GM23248 (cell line): ENCODE data around the gene AKR1D1. TPM values are rescaled to one million over a fixed set of nuclear protein-coding genes. Genes with fewer than 3 reads are reported as not detected.

Experiments
- DNase-seq: peaks from one replicate; pipeline ENCODE4 v3.0.0-alpha.2; 2015
- H2AFZ ChIP-seq: fragments of 200-600 bp; sonication (generic); 2 replicates; pipeline ENCODE4 v1.6.1; 2016; ENCODE audit warnings: antibody characterized with exemption
- H3F3A ChIP-seq: fragments of 200-600 bp; sonication (generic); 2 replicates; pipeline ENCODE4 v1.6.1; 2016; ENCODE audit warnings: mild to moderate bottlenecking, antibody characterized with exemption, mixed run types; ENCODE audit not compliant: insufficient read depth
- H3K27ac ChIP-seq: fragments of 200-600 bp; sonication (generic); 2 replicates; pipeline ENCODE4 v1.5.1; 2016; ENCODE audit warnings: mild to moderate bottlenecking
- H3K27me3 ChIP-seq: fragments of 200-600 bp; sonication (generic); replicated peaks from 2 replicates; pipeline ENCODE4 v1.6.1; 2016; ENCODE audit warnings: mild to moderate bottlenecking; ENCODE audit not compliant: insufficient read depth
- H3K36me3 ChIP-seq: fragments of 200-600 bp; sonication (generic); 2 replicates; pipeline ENCODE4 v1.6.1; 2016; ENCODE audit warnings: low read depth, mild to moderate bottlenecking
- H3K4me1 ChIP-seq: fragments of 200-600 bp; sonication (generic); 2 replicates; pipeline ENCODE4 v1.6.1; 2016; ENCODE audit warnings: mild to moderate bottlenecking; ENCODE audit not compliant: insufficient read depth
- H3K4me2 ChIP-seq: fragments of 200-600 bp; sonication (generic); one replicate; pipeline ENCODE4 v1.6.1; 2016; ENCODE audit warnings: mild to moderate bottlenecking; ENCODE audit not compliant: unreplicated experiment
- H3K4me3 ChIP-seq: fragments of 200-600 bp; sonication (generic); 2 replicates; pipeline ENCODE4 v1.5.1; 2016; ENCODE audit warnings: mild to moderate bottlenecking
- H3K79me2 ChIP-seq: fragments of 200-600 bp; sonication (generic); 2 replicates; pipeline ENCODE4 v1.6.1; 2016; ENCODE audit warnings: mild to moderate bottlenecking; ENCODE audit not compliant: insufficient read depth
- H3K9ac ChIP-seq: fragments of 200-600 bp; sonication (generic); 2 replicates; pipeline ENCODE4 v1.6.1; 2016; ENCODE audit warnings: mild to moderate bottlenecking
- H3K9me2 ChIP-seq: fragments of 200-600 bp; sonication (generic); 2 replicates; pipeline ENCODE4 v1.6.1; 2016; ENCODE audit warnings: mixed run types, mild to moderate bottlenecking, moderate library complexity; ENCODE audit not compliant: insufficient read depth
- H3K9me3 ChIP-seq: fragments of 200-600 bp; sonication (generic); one replicate; pipeline ENCODE4 v1.6.1; 2017; ENCODE audit warnings: low read depth
- H4K20me1 ChIP-seq: fragments of 200-600 bp; sonication (generic); 2 replicates; pipeline ENCODE4 v1.6.0; 2016; ENCODE audit not compliant: insufficient read depth
- EZH2 ChIP-seq: fragments of 200-600 bp; sonication (generic); IDR thresholded peaks from 2 replicates; pipeline ENCODE4 v1.6.1; 2018; ENCODE audit warnings: antibody characterized with exemption, mild to moderate bottlenecking; ENCODE audit not compliant: insufficient read depth, poor library complexity, severe bottlenecking
- EZH2phosphoT487 ChIP-seq: fragments of 200-600 bp; sonication (generic); IDR thresholded peaks from 2 replicates; pipeline ENCODE4 v1.6.1; 2018; ENCODE audit warnings: antibody characterized with exemption, moderate library complexity, mild to moderate bottlenecking, low read depth; ENCODE audit not compliant: insufficient read depth
- WGBS, 2 experiments: methylation state at CpG; one replicate each; pipeline ENCODE4 v1.1.6; 2015 to 2017; ENCODE audit warnings: low lambda C conversion rate in 2 of 2, low coverage in 1 of 2; ENCODE audit errors: missing lambda C conversion rate in 2 of 2; 5-methylcytosine and 5-hydroxymethylcytosine counted together
- in situ Hi-C: fragments of 300-500 bp; cut with MboI; formaldehyde crosslinking; loops from 2 replicates; pipeline ENCODE4 v1.15.0; 2020
- polyA plus RNA-seq: library from polyadenylated mRNA; unstranded; fragments of >200 nt; fragmentation: Nextera tagmentation; extraction: Ambion mirVana; gene quantifications from 2 replicates; pipeline ENCODE4 v1.2.1, GENCODE V29; 2016
- total RNA-seq: library from RNA; depleted of rRNA; stranded (reverse); fragments of >200 nt; shearing (Covaris generic); gene quantifications from 2 replicates; pipeline ENCODE4 v1.2.3, GENCODE V29; 2014

AKR1D1 gene
- total and polyA plus RNA-seq, 2 experiments from 2014 or later = not detected

- Histone ChIP-seq H3K27me3 (no peaks in the 10 kb centered on the region), H3K4me1 (no peaks in the 10 kb centered on the region), H3K9me2 (no peaks in the 10 kb centered on the region), H3F3A (no peaks in the 10 kb centered on the region), H2AFZ (no peak overlapping the region), H3K4me3 (no peak overlapping the region), H3K36me3 (no peaks in the 10 kb centered on the region), H4K20me1 (no peaks in the 10 kb centered on the region), H3K27ac (no peak overlapping the region), H3K9ac (no peak overlapping the region), H3K9me3 (no peaks in the 10 kb centered on the region), H3K4me2 (no peak overlapping the region), H3K79me2 (no peaks in the 10 kb centered on the region)
- in situ Hi-C loops = no loop called here
- no peak for DNase-seq
- 38 to 39% methylated on average over 6 of the region's 6 CpGs for WGBS, 2 experiments
- TF ChIP-seq EZH2phosphoT487 (no peak), EZH2 (no peak)
Observed at GRCh38 chr7:138092486-138093028, 16.3 kb downstream of the AKR1D1 start.

- no peaks in the 10 kb centered on the region for H3K4me1 ChIP-seq
- DNase-seq = no peak
- 21 to 23% methylated on average over 8 of the region's 8 CpGs for WGBS, 2 experiments
- H3K4me2 ChIP-seq = no peak overlapping the region
- no peaks in the 10 kb centered on the region for H3F3A ChIP-seq
- H3K27me3 ChIP-seq = no peaks in the 10 kb centered on the region
- no peak for TF ChIP-seq EZH2phosphoT487
- H2AFZ ChIP-seq = no peak overlapping the region
- no peak overlapping the region for H3K27ac ChIP-seq
- H3K79me2 ChIP-seq = no peaks in the 10 kb centered on the region
- in situ Hi-C loops = no loop called here
- no peak overlapping the region for H3K9ac ChIP-seq
- H3K36me3 ChIP-seq = no peaks in the 10 kb centered on the region
- no peaks in the 10 kb centered on the region for H3K9me3 ChIP-seq
- H4K20me1 ChIP-seq = no peaks in the 10 kb centered on the region
- H3K4me3 ChIP-seq = no peak overlapping the region
- H3K9me2 ChIP-seq = no peaks in the 10 kb centered on the region
Observed at GRCh38 chr7:138095972-138096935, 20.0 kb downstream of the AKR1D1 start.

- H3K9me3 ChIP-seq = no peaks in the 10 kb centered on the region
- no peaks in the 10 kb centered on the region for H3F3A ChIP-seq
- no peaks in the 10 kb centered on the region for H4K20me1 ChIP-seq
- H3K27ac ChIP-seq = no peak overlapping the region
- WGBS, 2 experiments = 15 to 18% methylated on average over 3 of the region's 3 CpGs
- in situ Hi-C loops = no loop called here
- no peaks in the 10 kb centered on the region for H3K9me2 ChIP-seq
- peak; percentile 26 for DNase-seq
- H3K36me3 ChIP-seq = no peaks in the 10 kb centered on the region
- H3K9ac ChIP-seq = no peak overlapping the region
- no peaks in the 10 kb centered on the region for H3K4me1 ChIP-seq
- H3K79me2 ChIP-seq = no peaks in the 10 kb centered on the region
- TF ChIP-seq EZH2phosphoT487 (no peak), EZH2 (no peak)
- no peak overlapping the region for H3K4me3 ChIP-seq
- H2AFZ ChIP-seq = no peak overlapping the region
- no peaks in the 10 kb centered on the region for H3K27me3 ChIP-seq
- no peak overlapping the region for H3K4me2 ChIP-seq
Observed at GRCh38 chr7:138097064-138097741, 20.9 kb downstream of the AKR1D1 start.

- no peak overlapping the region for H2AFZ ChIP-seq
- H4K20me1 ChIP-seq = no peaks in the 10 kb centered on the region
- H3K9me2 ChIP-seq = no peaks in the 10 kb centered on the region
- no peak overlapping the region for H3K9ac ChIP-seq
- H3K9me3 ChIP-seq = no peaks in the 10 kb centered on the region
- H3K36me3 ChIP-seq = no peaks in the 10 kb centered on the region
- 6 to 9% methylated on average over 3 of the region's 3 CpGs for WGBS, 2 experiments
- TF ChIP-seq EZH2 = no peak
- no peaks in the 10 kb centered on the region for H3K4me1 ChIP-seq
- no peak overlapping the region for H3K4me2 ChIP-seq
- no peak for DNase-seq
- H3F3A ChIP-seq = no peaks in the 10 kb centered on the region
- H3K27me3 ChIP-seq = 0 out of 2 replicates have a peak, but pooled peaks cover 13% of the 10 kb centered on the region
- in situ Hi-C loops = no loop called here
- no peak overlapping the region for H3K4me3 ChIP-seq
- no peak overlapping the region for H3K27ac ChIP-seq
- H3K79me2 ChIP-seq = no peaks in the 10 kb centered on the region
Observed at GRCh38 chr7:138099813-138100212, 23.6 kb downstream of the AKR1D1 start.
